Measurements from ENCODE around the gene SEC14L5. TPM values are rescaled to one million over a fixed set of nuclear protein-coding genes. Genes with fewer than 3 reads are reported as not detected.

Gene SEC14L5
- 0.41 TPM for total RNA-seq
- long read RNA-seq, full-length matches to known transcripts, result 1 of 2 reads
- long read RNA-seq, partial matches to known transcripts, result 0 of 2 reads
- long read RNA-seq, other reads (novel, unspliced or antisense), result 1 of 2 reads

- Histone ChIP-seq H3K9me3 (no peaks in the 10 kb centered on the region), H3K4me1 (peaks cover 22% of the 10 kb centered on the region), H3K27me3 (ENCODE audit: low read depth) (peaks cover 13% of the 10 kb centered on the region), H3K27ac (peak within 1 kb of the TSS; percentile 44), H3K36me3 (no peaks in the 10 kb centered on the region), H3K4me3 (peak within 1 kb of the TSS; percentile 57)
- TF ChIP-seq CTCF (IDR thresholded peaks at IDR 0.05), result no peak
- DNase-seq, result peak; percentile 98
- intact Hi-C loops (cut with DNase I), result no loop called here
- peak; percentile 96 to 98 for ATAC-seq
Observed at GRCh38 chr16:4957720-4958509, at the start of gene SEC14L5. Gene SEC14L5 (plus strand): TSS chr16:4958330. CDS start chr16:4959324, 994 bp downstream.

GRCh38 chr16:4908854-4909401 is 49.2 kb upstream of the SEC14L5 start:
- Histone ChIP-seq H3K4me1 (peaks cover 5% of the 10 kb centered on the region), H3K27me3 (ENCODE audit: low read depth) (no peaks in the 10 kb centered on the region), H3K9me3 (no peaks in the 10 kb centered on the region), H3K4me3 (no peak overlapping the region), H3K27ac (no peak overlapping the region), H3K36me3 (no peaks in the 10 kb centered on the region)
- ATAC-seq (no peak), DNase-seq (no peak)
- intact Hi-C loops (cut with DNase I), result no loop called here
- TF ChIP-seq CTCF (IDR thresholded peaks at IDR 0.05), result no peak

- H3K4me1 ChIP-seq, result peaks cover 5% of the 10 kb centered on the region
- no peaks in the 10 kb centered on the region for H3K27me3 ChIP-seq (ENCODE audit: low read depth)
- intact Hi-C loops (cut with DNase I), result no loop called here
- no peaks in the 10 kb centered on the region for H3K36me3 ChIP-seq
- ATAC-seq (no peak), DNase-seq (no peak)
- H3K27ac ChIP-seq, result no peak overlapping the region
- no peak overlapping the region for H3K4me3 ChIP-seq
- no peaks in the 10 kb centered on the region for H3K9me3 ChIP-seq
- TF ChIP-seq CTCF (IDR thresholded peaks at IDR 0.05), result no peak
Observed at GRCh38 chr16:4909825-4910224, 48.3 kb upstream of the SEC14L5 start.

- Histone ChIP-seq H3K9me3 (no peaks in the 10 kb centered on the region), H3K4me1 (peaks cover 5% of the 10 kb centered on the region), H3K4me3 (no peak overlapping the region), H3K27ac (no peak overlapping the region), H3K36me3 (no peaks in the 10 kb centered on the region), H3K27me3 (ENCODE audit: low read depth) (no peaks in the 10 kb centered on the region)
- intact Hi-C loops (cut with DNase I), result no loop called here
- DNase-seq (no peak), ATAC-seq (no peak)
- TF ChIP-seq CTCF (IDR thresholded peaks at IDR 0.05), result no peak
Observed at GRCh38 chr16:4910828-4911227, 47.3 kb upstream of the SEC14L5 start.

GRCh38 chr16:4911970-4912386 is 46.2 kb upstream of the SEC14L5 start:
- no peak for TF ChIP-seq CTCF (IDR thresholded peaks at IDR 0.05)
- Histone ChIP-seq H3K36me3 (no peaks in the 10 kb centered on the region), H3K9me3 (no peaks in the 10 kb centered on the region), H3K4me1 (peaks cover 5% of the 10 kb centered on the region), H3K27ac (peak overlapping the region; percentile 19), H3K4me3 (no peak overlapping the region), H3K27me3 (ENCODE audit: low read depth) (no peaks in the 10 kb centered on the region)
- DNase-seq (no peak), ATAC-seq (peak in 1 of 2 donors; percentile 40)
- intact Hi-C loops (cut with DNase I), result no loop called here
